Measurements from ENCODE around the gene CYP46A1.

The CYP46A1 gene

DNA sequence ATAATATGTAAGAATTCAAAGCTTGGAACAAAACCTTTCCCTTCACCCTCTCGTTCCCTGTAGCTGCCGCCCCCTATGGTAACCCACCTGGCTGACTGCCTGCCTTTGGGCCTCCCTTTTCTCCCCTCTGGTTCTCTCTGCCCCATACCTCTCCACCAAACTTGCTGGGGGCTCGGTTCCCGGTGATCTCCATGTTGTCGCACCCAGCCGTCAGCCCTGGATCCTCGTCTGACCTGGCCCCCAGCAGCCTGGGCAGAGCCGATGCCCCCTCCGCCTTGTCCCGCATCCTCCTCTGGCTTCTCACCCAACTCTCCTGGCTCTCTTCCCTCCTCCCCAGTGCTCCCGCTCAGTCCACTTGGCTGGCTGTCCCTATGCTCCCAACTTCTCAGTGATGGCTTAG, 4.5 kb downstream of the CYP46A1 start:
- TF ChIP-seq, protein P1, sequence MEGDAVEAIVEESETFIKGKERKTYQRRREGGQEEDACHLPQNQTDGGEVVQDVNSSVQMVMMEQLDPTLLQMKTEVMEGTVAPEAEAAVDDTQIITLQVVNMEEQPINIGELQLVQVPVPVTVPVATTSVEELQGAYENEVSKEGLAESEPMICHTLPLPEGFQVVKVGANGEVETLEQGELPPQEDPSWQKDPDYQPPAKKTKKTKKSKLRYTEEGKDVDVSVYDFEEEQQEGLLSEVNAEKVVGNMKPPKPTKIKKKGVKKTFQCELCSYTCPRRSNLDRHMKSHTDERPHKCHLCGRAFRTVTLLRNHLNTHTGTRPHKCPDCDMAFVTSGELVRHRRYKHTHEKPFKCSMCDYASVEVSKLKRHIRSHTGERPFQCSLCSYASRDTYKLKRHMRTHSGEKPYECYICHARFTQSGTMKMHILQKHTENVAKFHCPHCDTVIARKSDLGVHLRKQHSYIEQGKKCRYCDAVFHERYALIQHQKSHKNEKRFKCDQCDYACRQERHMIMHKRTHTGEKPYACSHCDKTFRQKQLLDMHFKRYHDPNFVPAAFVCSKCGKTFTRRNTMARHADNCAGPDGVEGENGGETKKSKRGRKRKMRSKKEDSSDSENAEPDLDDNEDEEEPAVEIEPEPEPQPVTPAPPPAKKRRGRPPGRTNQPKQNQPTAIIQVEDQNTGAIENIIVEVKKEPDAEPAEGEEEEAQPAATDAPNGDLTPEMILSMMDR (IDR thresholded peaks at IDR 0.05; ENCODE audit: borderline replicate concordance, insufficient read depth, low read depth, low read length), result no peak
- H3K4me3 ChIP-seq (ENCODE audit: low read depth, low read length), result no peak overlapping the region

DNA sequence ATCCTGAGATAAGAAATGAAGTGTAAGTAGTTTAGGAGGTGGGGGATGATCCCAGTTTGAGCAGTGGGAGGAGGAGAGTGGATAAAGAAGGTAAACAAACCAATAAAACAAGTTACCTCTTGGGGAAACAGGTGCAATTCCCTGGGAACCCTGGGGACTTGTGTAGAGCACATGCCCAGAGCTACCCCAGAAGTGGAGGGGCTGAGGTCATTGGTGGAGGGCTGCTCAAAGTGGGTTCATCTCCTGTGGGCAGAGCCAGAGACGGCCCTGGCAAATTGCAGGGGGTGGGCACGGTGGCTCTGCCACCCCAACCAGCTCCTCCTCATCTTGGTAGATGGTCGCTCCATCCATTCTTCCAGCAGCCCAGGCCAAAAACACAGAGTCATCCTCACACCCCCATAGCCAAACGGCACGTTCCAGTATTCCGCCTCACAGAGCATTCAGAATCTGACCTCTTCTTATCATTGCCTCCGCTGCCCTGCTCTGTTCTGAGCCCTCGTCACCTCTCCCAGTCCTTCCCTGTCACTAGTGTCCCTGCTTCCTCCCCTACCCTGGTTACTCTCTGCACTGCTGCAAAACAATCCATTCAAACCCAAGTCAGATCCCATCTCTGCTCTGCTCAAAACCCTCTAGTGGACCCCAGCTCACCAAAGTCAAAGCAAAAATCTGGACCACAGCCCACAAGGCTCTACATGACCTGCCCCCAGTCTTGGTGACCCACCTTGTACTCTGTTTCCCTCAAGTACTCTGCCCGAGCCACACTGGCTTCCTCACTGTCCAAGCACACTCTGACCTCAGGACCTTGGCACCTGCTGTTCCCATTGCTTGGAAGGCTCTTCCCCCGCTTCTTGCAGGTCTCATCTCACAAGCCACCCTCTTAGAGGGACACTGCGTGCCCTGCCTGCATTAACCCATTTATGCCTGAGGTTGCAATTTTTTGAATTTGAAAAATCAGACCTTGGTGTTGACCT, 5.5 kb downstream of the CYP46A1 start:
- TF ChIP-seq, protein P1 (IDR thresholded peaks at IDR 0.05; ENCODE audit: borderline replicate concordance, insufficient read depth, low read depth, low read length), result no peak
- no peak overlapping the region for H3K4me3 ChIP-seq (ENCODE audit: low read depth, low read length)

DNA sequence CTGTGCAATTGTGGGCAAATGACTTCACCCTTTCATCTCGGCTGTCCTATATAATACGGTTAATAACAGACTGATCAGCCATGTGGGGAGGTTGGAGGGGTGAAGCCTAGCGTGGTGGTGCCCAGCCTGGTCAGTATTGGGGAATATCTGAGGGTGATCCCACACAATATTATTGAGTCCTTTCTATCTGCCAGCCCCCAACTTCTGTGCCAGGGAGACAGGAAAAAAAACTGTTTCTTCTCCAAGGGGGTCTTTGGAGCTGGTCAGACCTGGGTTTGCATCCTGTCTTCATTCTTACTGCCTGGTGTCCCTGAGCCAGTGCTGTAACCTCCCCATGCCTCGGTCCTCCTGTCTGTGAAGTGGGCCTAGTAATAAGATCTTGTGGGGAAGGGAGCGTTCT, 6.5 kb downstream of the CYP46A1 start:
- no peak overlapping the region for H3K4me3 ChIP-seq (ENCODE audit: low read depth, low read length)
- TF ChIP-seq, protein P1 (IDR thresholded peaks at IDR 0.05; ENCODE audit: borderline replicate concordance, insufficient read depth, low read depth, low read length), result no peak

DNA sequence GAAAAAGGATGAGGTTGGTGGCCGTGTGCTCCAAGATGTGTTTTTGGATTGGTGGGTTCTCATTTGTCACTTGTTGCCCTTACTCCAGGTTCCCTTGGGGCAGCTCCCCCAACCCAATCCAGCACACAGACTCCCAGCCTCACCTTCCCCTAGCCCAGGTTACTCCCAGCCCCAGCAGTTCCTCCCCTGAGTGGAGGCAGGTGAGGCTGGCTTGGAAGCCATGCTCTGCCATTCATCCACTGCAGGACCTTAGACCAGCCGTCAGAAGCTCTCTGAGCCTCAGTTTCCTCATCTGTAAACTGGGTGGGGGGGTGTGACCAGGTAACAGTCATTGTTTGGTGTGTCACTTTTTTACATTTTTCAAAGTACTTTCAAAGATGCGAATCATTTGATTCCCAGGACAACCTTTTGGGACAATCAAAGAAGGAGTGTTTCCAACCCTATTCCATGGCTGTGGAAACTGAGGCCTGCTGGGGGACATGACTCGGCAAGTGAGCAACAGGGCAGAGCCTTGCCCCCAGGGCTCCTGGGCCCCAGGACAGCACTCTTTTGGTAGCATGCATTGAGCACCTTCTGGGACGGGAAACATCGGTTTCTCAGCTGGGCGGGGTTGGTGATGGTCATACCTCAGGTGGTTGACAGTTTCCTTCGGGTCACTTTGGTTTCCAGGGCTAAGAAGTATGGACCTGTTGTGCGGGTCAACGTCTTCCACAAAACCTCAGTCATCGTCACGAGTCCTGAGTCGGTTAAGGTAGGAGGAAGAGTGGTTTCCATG, 7.2 kb downstream of the CYP46A1 start:
- TF ChIP-seq, protein P1 (IDR thresholded peaks at IDR 0.05; ENCODE audit: borderline replicate concordance, insufficient read depth, low read depth, low read length), result no peak
- no peak overlapping the region for H3K4me3 ChIP-seq (ENCODE audit: low read depth, low read length)

DNA sequence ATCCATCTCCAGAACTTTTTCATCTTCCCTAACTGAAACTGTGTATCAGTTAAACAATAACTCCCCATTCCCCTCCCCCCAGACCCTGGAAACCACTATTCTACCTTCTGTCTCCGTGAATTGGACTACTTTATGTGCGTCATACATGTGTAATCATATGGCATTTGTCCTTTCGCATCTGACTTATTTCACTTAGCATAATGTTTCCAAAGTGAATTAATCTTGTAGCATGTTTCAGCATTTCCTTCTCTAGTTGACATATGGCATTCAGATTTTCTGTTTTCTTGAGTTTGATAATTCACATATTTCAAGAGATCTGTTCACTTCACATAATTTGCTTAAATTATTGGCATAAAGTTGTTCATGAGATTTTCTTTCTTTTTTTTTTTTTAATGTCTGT, 9.8 kb downstream of the CYP46A1 start:
- no peak overlapping the region for H3K4me3 ChIP-seq (ENCODE audit: low read depth, low read length)
- TF ChIP-seq, protein P1 (IDR thresholded peaks at IDR 0.05; ENCODE audit: borderline replicate concordance, insufficient read depth, low read depth, low read length), result no peak

- TF ChIP-seq, protein P1 (IDR thresholded peaks at IDR 0.05; ENCODE audit: borderline replicate concordance, insufficient read depth, low read depth, low read length), result no peak
These were observed 12.8 kb downstream of the CYP46A1 start for GRCh38 chr14:99696929-99697328.

More at GRCh38 chr14:99696929-99697328, 12.8 kb downstream of the CYP46A1 start:
- no peak overlapping the region for H3K4me3 ChIP-seq (ENCODE audit: low read depth, low read length)

All from GM12875 (cell line).